Progenitor cell of endocrine pancreas (in vitro differentiated cells): ENCODE measurements around the gene PPM1A. TPM values are rescaled to one million over a fixed set of nuclear protein-coding genes. Genes with fewer than 3 reads are reported as not detected.
"Not testable (repeated sequence)": the region's sequence is repeated elsewhere in the genome, so short reads cannot be mapped to it uniquely, and the experiment has no call there.

Experiments
- DNase-seq: peaks from one replicate; pipeline ENCODE4 v3.0.0; 2021; ENCODE audit warnings: low spot score; ENCODE audit not compliant: unreplicated experiment
- H3K27ac Mint-ChIP-seq: 2 replicates; pipeline ENCODE4 v1.8.0; 2021; ENCODE audit warnings: mild to moderate bottlenecking, moderate library complexity, mixed read lengths
- H3K27me3 Mint-ChIP-seq: 2 replicates; pipeline ENCODE4 v1.8.0; 2021; ENCODE audit warnings: mixed read lengths
- H3K36me3 Mint-ChIP-seq: 2 replicates; pipeline ENCODE4 v1.8.0; 2022; ENCODE audit warnings: mixed read lengths; ENCODE audit not compliant: insufficient read depth
- H3K4me1 Mint-ChIP-seq: 2 replicates; pipeline ENCODE4 v1.8.0; 2021; ENCODE audit warnings: low read depth, mixed read lengths
- H3K4me3 Mint-ChIP-seq: 2 replicates; pipeline ENCODE4 v1.8.0; 2021; ENCODE audit warnings: low read depth, mild to moderate bottlenecking, moderate library complexity, mixed read lengths
- H3K9me3 Mint-ChIP-seq: 2 replicates; pipeline ENCODE4 v1.8.0; 2021; ENCODE audit warnings: low read depth, mixed read lengths
- total RNA-seq: library from RNA; stranded (reverse); gene quantifications from 2 replicates; pipeline ENCODE4 v1.2.1, GENCODE V29; 2021
- TF ChIP-seq, protein P1 (sequence below): fragments of 200-600 bp; sonication (generic); IDR thresholded peaks from one replicate; pipeline ENCODE4 v1.5.0; 2021; ENCODE audit warnings: antibody characterized with exemption, mild to moderate bottlenecking; ENCODE audit not compliant: unreplicated experiment

Gene PPM1A
- total RNA-seq, 1 donor from 2014 or later, result 43.1 TPM

GRCh38 chr14:60315196-60315990 is 66.4 kb downstream of the PPM1A start:
- peaks cover 9% of the 10 kb centered on the region for H3K4me1 Mint-ChIP-seq

DNA sequence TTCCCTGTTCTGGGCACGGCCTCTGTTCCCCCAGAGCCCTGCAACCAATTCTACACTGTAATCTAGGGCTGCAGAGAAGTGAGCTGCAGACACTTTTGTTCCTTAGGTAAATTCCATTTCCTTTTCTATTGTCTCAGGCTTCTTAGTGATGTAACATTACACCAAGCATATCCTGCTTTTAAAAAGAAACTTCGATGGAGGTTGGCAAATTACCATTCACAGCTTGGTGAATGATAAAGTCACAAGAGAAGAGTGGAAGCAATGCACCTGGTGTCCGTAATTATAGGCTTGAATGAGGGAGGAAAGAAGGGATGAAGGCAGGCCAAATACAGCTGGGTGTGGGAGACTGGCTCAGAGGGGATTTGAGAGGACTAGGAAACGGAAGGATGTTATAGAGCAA is 68.6 kb downstream of the PPM1A start:
- Mint-ChIP-seq H3K4me3 (no peak overlapping the region), H3K27ac (no peak overlapping the region), H3K27me3 (peaks cover 19% of the 10 kb centered on the region), H3K9me3 (no peaks in the 10 kb centered on the region), H3K4me1 (peaks cover 7% of the 10 kb centered on the region), H3K36me3 (no peaks in the 10 kb centered on the region)
- TF ChIP-seq, protein P1, sequence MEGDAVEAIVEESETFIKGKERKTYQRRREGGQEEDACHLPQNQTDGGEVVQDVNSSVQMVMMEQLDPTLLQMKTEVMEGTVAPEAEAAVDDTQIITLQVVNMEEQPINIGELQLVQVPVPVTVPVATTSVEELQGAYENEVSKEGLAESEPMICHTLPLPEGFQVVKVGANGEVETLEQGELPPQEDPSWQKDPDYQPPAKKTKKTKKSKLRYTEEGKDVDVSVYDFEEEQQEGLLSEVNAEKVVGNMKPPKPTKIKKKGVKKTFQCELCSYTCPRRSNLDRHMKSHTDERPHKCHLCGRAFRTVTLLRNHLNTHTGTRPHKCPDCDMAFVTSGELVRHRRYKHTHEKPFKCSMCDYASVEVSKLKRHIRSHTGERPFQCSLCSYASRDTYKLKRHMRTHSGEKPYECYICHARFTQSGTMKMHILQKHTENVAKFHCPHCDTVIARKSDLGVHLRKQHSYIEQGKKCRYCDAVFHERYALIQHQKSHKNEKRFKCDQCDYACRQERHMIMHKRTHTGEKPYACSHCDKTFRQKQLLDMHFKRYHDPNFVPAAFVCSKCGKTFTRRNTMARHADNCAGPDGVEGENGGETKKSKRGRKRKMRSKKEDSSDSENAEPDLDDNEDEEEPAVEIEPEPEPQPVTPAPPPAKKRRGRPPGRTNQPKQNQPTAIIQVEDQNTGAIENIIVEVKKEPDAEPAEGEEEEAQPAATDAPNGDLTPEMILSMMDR, result no peak
- DNase-seq, result no peak

More at GRCh38 chr14:60315196-60315990, 66.4 kb downstream of the PPM1A start:
- no peak overlapping the region for H3K27ac Mint-ChIP-seq
- H3K9me3 Mint-ChIP-seq, result no peaks in the 10 kb centered on the region
- H3K4me3 Mint-ChIP-seq, result no peak overlapping the region
- peaks cover 20% of the 10 kb centered on the region for H3K27me3 Mint-ChIP-seq
- TF ChIP-seq, protein P1, result no peak
- DNase-seq, result no peak
- H3K36me3 Mint-ChIP-seq, result no peaks in the 10 kb centered on the region

DNA sequence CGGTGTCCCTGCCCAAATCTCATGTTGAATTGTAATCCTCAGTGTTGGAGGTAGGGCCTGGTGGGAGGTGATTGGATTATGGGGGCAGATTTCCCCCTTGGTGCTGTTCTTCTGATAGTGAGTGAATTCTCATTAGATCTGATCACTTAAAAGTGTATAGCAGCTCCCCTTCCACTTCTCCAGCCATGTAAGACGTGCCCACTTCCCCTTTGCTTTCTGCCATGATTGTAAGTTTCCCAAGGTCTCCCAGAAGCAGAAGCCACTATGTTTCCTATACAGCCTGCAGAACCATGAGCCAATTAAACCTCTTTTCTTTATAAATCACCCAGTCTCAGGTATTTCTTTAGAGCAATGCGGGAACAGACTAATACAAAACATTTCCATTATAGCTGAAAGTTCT is 71.8 kb downstream of the PPM1A start:
- not testable (repeated sequence) for DNase-seq, H3K4me3 Mint-ChIP-seq, H3K9me3 Mint-ChIP-seq, H3K4me1 Mint-ChIP-seq, H3K27ac Mint-ChIP-seq, H3K36me3 Mint-ChIP-seq
- peaks cover 19% of the 10 kb centered on the region for H3K27me3 Mint-ChIP-seq

DNA sequence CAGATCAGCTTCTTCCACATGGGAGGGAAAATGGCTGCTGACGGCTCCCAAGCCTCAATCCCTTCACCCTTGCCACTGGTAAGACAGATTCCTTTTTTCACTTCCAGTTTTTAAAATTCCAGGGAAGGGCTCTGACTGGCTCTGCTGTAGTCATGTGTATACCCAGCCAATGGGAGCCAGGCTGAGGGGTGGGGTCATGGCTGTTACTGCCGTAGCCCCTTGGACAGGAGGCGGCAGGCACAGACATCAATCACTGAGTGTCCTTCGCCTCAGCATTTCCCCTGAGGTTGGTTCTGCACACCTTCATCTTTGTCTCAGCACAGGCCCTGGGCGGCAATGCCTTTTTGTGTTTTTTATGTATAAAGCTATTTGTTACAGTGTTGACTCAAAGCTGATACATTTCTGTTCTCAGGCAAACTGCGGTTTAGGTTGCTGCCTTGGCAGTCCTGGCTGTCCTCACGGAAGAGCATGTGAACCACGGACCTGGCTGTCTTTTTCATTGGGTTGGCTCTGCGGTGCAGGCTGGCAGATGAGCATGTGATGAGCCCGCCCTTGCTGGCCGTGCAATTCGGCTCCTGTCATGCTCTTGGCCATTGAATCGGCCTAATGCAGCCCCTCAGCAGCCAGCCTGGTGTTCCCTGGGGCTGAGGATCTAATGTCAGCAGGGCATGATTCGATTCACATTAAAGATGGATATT is 74.3 kb downstream of the PPM1A start:
- Mint-ChIP-seq H3K4me1 (peaks cover 4% of the 10 kb centered on the region), H3K27ac (no peak overlapping the region), H3K27me3 (peaks cover 34% of the 10 kb centered on the region), H3K9me3 (no peaks in the 10 kb centered on the region), H3K36me3 (no peaks in the 10 kb centered on the region), H3K4me3 (no peak overlapping the region)
- TF ChIP-seq, protein P1, result no peak
- no peak for DNase-seq

GRCh38 chr14:60324837-60325236 is 75.8 kb downstream of the PPM1A start:
- Mint-ChIP-seq H3K27ac (no peak overlapping the region), H3K4me3 (no peak overlapping the region)

More at GRCh38 chr14:60324837-60325236, 75.8 kb downstream of the PPM1A start:
- DNase-seq, result no peak
- peaks cover 41% of the 10 kb centered on the region for H3K27me3 Mint-ChIP-seq
- TF ChIP-seq, protein P1, result no peak
- no peaks in the 10 kb centered on the region for H3K36me3 Mint-ChIP-seq
- H3K4me1 Mint-ChIP-seq, result peaks cover 6% of the 10 kb centered on the region
- no peaks in the 10 kb centered on the region for H3K9me3 Mint-ChIP-seq
